ENCODE results near the gene PRDM11. TPM values are rescaled to one million over a fixed set of nuclear protein-coding genes. Genes with fewer than 3 reads are reported as not detected.

The PRDM11 gene
- total and polyA plus RNA-seq, 10 donors, result 1.7 to 24.3 (median 15.3) TPM

GRCh38 chr11:45282081-45282480 lies 135.6 kb downstream of the PRDM11 start:
- Histone ChIP-seq H3K4me3 (no peak overlapping the region), H3K36me3 (no peaks in the 10 kb centered on the region), H3K4me1 (peaks cover 0 to 22% (median 10%) of the 10 kb centered on the region in 6 donors), H3K9me3 (peaks cover 0 to 10% (median 4%) of the 10 kb centered on the region in 8 donors), H3K27me3 (replicated peaks in 1 of 7) (peaks cover 3 to 90% (median 38%) of the 10 kb centered on the region in 7 donors), H3K27ac (no peak overlapping the region)
- WGBS, 5 donors, result 77 to 97% (median 91%) methylated on average over 6 of the region's 6 CpGs
- intact Hi-C loops (cut with DNase I; ENCODE audit: low total_unique reads), result no loop called here
- TF ChIP-seq POLR2A (IDR thresholded peaks at IDR 0.05) (no peak), POLR2AphosphoS5 (IDR thresholded peaks at IDR 0.05) (no peak), CTCF (IDR thresholded peaks at IDR 0.05 in 8 of 11, conservative IDR thresholded peaks at IDR 0.05 in 3 of 11) (no peak)
- DNase-seq, result no peak

Other genes starting within 250 kb of the PRDM11 start
- gene TP53I11, start 195.8 kb upstream of the PRDM11 start, total RNA-seq, result 100 to 1,000 TPM in 5 of 7 donors, 10 to 100 TPM in 2; 80.1 to 169 (median 110) TPM
- 10 to 100 TPM; 10.2 to 48.0 (median 11.6) TPM for gene TP53I11, start 195.8 kb upstream of the PRDM11 start, polyA plus RNA-seq
- under 1 TPM in 5 of 7 donors, not detected in 2; 0.03 to 0.64 (median 0.28) TPM for gene SYT13, start 139.7 kb downstream of the PRDM11 start, total RNA-seq
- under 1 TPM; 0.02 to 0.11 (median 0.03) TPM for gene SYT13, start 139.7 kb downstream of the PRDM11 start, polyA plus RNA-seq

Measured in spleen (tissue), 11 donors.